ENCODE data around the gene GREB1L. TPM values are rescaled to one million over a fixed set of nuclear protein-coding genes. Genes with fewer than 3 reads are reported as not detected.

Gene GREB1L
- total and polyA plus RNA-seq, 9 of the 15 experiments (the other 6 are each of a cell fraction or from before 2014, with no cell fraction given), result 0.03 TPM; not detected in 8

- Histone ChIP-seq H3K36me3 (ENCODE audit: control insufficient read depth, insufficient read depth, low read length) (no peaks in the 10 kb centered on the region), H3K79me2 (ENCODE audit: control insufficient read depth, insufficient read depth, low read length) (no peaks in the 10 kb centered on the region), H3K9ac (ENCODE audit: insufficient read depth in 1 of 2, low read depth in 2 of 2, low read length in 2 of 2) (no peak overlapping the region), H3K4me1 (replicated peaks in 1 of 2; ENCODE audit: control insufficient read depth in 2 of 2, insufficient read depth in 2 of 2, low read length in 2 of 2) (no peaks in the 10 kb centered on the region), H2AFZ (ENCODE audit: low read depth, low read length) (no peak overlapping the region), H4K20me1 (replicated peaks; ENCODE audit: control insufficient read depth, insufficient read depth, low read length) (no peaks in the 10 kb centered on the region), H3K4me3 (no peak overlapping the region), H3K9me3 (replicated peaks; ENCODE audit: control insufficient read depth, insufficient read depth, low read depth, low read length) (no peaks in the 10 kb centered on the region), H3K9me1 (ENCODE audit: control insufficient read depth, insufficient read depth, low read length) (no peaks in the 10 kb centered on the region), H3K27me3 (ENCODE audit: control insufficient read depth in 2 of 2, insufficient read depth in 2 of 2, low read length in 2 of 2) (peaks cover under 1 to 3% of the 10 kb centered on the region in 2 experiments; a peak in 1 of 5 replicates), H3K27ac (ENCODE audit: extremely low read depth, low read depth, low read length) (no peak overlapping the region), H3K4me2 (ENCODE audit: insufficient read depth, low read length) (no peak overlapping the region)
- DNase-seq (ENCODE audit: extremely low read depth in 1 of 4, low spot score in 3 of 4) (no peak), FAIRE-seq (no peak), ATAC-seq (no peak)
- intact Hi-C loops (cut with micrococcal nuclease), result no loop called here
- in situ Hi-C loops (cut with MboI), result no loop called here
- TF ChIP-seq SRSF3 (IDR thresholded peaks at IDR 0.05; ENCODE audit: insufficient read depth, low read length) (no peak), BRCA1 (IDR thresholded peaks at IDR 0.05) (no peak), BRCA1 (CRISPR knock-in tag; IDR thresholded peaks at IDR 0.05) (no peak), HDAC8 (tag; IDR thresholded peaks at IDR 0.05) (no peak), HMGXB4 (CRISPR knock-in tag; IDR thresholded peaks at IDR 0.05) (no peak), PHF21A (IDR thresholded peaks at IDR 0.05; ENCODE audit: borderline replicate concordance, low read depth) (no peak), HMBOX1 (IDR thresholded peaks at IDR 0.05) (no peak), ZNF232 (CRISPR knock-in tag; IDR thresholded peaks at IDR 0.05) (no peak), SMARCE1 (IDR thresholded peaks at IDR 0.05) (no peak)
- TF ChIP-seq, protein P1, sequence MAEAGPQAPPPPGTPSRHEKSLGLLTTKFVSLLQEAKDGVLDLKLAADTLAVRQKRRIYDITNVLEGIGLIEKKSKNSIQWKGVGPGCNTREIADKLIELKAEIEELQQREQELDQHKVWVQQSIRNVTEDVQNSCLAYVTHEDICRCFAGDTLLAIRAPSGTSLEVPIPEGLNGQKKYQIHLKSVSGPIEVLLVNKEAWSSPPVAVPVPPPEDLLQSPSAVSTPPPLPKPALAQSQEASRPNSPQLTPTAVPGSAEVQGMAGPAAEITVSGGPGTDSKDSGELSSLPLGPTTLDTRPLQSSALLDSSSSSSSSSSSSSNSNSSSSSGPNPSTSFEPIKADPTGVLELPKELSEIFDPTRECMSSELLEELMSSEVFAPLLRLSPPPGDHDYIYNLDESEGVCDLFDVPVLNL (CRISPR knock-in tag; IDR thresholded peaks at IDR 0.05; ENCODE audit: low read depth), result no peak
- TF ChIP-seq, protein P2, sequence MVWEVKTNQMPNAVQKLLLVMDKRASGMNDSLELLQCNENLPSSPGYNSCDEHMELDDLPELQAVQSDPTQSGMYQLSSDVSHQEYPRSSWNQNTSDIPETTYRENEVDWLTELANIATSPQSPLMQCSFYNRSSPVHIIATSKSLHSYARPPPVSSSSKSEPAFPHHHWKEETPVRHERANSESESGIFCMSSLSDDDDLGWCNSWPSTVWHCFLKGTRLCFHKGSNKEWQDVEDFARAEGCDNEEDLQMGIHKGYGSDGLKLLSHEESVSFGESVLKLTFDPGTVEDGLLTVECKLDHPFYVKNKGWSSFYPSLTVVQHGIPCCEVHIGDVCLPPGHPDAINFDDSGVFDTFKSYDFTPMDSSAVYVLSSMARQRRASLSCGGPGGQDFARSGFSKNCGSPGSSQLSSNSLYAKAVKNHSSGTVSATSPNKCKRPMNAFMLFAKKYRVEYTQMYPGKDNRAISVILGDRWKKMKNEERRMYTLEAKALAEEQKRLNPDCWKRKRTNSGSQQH (CRISPR knock-in tag; IDR thresholded peaks at IDR 0.05), result no peak
- POLR2A ChIA-PET, result interaction anchor here (0.8 kb wide), 1 partner anchor 9 kb away, joined by 3 read pairs; no protein-coding TSS in a partner anchor
- BruUV-seq (replicated peaks), result no TSS peak
- 0% methylated on average over 3 of the region's 3 CpGs for WGBS (ENCODE audit: insufficient coverage, low coverage, missing lambda C conversion rate)
- CTCF ChIA-PET (ENCODE audit: low intra/inter-chr PET ratio), result no interaction called here
These were observed 164.1 kb downstream of the GREB1L start for GRCh38 chr18:21406116-21406515.
